Cardiac septum (tissue), 1 donor: ENCODE measurements around the gene AGXT. TPM values are rescaled to one million over a fixed set of nuclear protein-coding genes. Genes with fewer than 3 reads are reported as not detected.

Experiments used
- DNase-seq: peaks from one replicate; pipeline ENCODE4 v3.0.0-alpha.2; 2020; ENCODE audit warnings: low spot score
- intact Hi-C: fragments of 100-400 bp; cut with DNase I; formaldehyde crosslinking; loops from one replicate; pipeline ENCODE4 v1.14.0; 2022
- total RNA-seq: library from RNA; stranded (reverse); fragmentation: NEBNext Ultra II Directional; extraction: Animal tissue kit (Norgen Biotek cat#: 25700); gene quantifications from one replicate; pipeline ENCODE4 v1.2.1, GENCODE V29; 2021
- donor health status: DM: no; HTN: no; CAD: no.

Gene AGXT
- total RNA-seq, 1 donor from 2014 or later = not detected

- DNase-seq = no peak
- intact Hi-C loops = no loop called here
These were observed 38.4 kb downstream of the AGXT start for GRCh38 chr2:240906911-240907590.

DNA sequence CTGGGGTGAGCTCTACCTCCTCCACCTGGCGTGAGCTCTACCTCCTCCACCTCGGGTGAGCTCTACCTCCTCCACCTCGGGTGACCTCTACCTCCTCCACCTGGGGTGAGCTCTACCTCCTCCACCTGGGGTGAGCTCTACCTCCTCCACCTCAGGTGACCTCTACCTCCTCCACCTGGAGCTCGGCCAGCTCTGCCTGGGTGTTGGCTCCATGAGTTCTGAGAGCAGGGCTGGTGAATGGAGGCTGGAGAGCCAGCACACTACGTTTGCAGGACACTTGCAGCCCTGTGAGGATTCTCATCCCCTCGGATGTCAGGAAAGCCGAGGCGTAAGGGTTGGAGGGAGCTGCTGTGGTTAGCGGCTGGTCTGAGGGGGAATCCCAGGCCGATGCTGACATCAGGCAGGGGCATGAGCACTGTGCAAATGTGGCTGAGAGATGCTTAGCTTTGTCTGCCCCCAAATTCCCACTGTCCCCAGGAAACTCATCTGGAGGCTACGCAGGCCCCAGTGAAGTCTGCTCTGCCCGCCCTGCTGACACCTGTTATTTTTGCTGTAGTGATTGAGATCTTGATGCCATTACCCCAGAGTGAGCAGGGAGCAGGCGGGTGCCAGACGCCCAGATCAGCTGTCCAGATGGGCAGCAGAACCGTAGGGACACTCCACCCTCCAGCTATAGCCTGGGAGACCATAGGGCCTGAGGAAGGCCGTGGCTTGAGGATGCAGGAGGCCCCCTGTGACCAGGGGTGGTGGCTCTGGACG is 40.8 kb downstream of the AGXT start:
- intact Hi-C loops = no loop called here

GRCh38 chr2:240911641-240912265 is 43.1 kb downstream of the AGXT start:
- no peak for DNase-seq
- intact Hi-C loops = loop anchor here (5.0 kb wide), 1 partner anchor 59 kb away; no protein-coding TSS in a partner anchor

More for the DNA sequence above, 40.8 kb downstream of the AGXT start:
- DNase-seq = no peak

DNA sequence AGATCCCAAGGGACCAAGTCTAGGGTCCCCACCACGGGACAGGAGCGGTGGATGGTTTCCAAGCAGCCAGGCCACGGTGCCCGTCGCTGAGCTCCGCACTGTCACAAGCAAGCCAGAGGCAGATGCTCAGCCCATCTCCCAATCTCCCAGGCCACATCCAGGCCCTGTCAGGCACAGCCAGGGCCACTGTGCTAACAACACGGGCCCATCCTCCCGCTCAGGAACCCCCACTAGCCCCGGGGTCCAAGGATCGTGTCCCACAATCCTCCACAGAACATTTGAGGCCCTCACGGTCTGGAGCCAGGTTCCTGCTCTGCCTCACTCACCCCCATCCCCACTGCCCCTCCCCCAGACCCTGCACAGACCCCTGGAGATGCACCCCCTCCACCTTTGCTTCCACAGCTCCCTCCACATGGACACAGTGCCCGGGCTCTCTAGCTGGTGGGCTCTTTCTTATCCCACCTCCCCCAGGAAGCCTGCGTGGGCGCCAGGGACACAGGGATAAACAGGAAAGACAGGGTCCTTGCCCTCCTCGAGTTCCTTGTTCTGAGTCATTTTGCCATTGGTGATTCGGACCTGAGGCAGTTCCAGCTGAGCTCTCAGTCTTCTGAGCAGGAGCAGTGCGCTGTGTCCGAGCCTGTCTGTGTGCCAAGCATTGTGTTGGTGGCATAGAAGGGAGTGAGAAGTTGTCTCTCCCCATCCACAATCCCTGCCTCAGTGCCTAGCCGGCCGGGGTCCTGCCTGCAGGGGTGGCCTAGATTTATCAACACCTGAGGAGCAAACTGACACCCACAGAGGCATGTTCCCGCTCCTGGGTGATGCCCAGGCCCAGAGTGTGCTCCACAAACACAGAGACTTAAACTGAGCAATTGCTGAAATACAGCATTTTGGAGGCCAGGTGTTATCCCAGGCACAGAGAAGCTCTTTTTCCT is 44.5 kb downstream of the AGXT start:
- DNase-seq = no peak
- intact Hi-C loops = loop anchor here (5.0 kb wide), 1 partner anchor 61 kb away; no protein-coding TSS in a partner anchor

DNA sequence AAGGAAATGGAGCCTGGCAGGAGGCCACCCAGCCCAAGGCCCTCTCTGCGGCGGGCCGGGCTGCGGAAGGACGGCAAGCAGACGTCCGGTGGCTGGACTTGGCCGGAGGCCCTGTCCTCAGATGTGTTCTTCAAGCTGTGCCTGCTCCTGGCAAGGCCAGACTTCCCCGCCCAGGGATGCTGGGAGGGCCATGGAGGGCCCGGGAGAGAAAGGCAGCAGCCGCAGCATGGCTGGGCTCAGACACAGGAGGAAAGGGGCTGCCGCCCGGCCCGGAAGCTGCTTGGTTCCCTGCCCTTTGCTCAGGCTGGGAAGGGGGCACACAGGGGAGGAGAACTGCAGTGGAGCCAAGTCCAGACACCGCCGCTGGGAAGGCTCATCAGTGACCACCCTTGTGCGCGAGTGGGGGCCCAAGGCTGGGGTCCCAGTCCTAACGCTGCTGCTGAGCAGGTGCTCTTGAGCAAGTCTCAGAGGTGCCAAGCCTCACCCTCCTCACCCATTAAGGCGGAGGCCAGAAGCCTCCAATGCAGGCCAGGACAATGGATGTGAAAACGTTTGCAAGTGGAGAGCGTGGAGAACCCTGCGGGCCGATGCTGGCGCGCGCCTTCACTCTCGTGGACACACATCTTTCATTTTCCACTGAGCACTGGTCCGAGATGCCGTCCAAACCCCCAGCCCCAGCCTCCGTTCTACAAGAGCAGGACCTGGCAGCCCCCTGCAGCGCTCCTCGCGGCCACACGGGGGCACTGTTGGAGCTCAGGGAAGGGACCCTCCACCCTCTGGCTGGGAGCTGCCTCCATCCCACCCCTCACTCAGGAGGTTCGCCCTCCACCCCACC is 45.4 kb downstream of the AGXT start:
- intact Hi-C loops = loop anchor here (2.0 to 5.0 kb wide), 2 partner anchors 62 to 77 kb away; no protein-coding TSS in a partner anchor
- peak; percentile 87 for DNase-seq

DNA sequence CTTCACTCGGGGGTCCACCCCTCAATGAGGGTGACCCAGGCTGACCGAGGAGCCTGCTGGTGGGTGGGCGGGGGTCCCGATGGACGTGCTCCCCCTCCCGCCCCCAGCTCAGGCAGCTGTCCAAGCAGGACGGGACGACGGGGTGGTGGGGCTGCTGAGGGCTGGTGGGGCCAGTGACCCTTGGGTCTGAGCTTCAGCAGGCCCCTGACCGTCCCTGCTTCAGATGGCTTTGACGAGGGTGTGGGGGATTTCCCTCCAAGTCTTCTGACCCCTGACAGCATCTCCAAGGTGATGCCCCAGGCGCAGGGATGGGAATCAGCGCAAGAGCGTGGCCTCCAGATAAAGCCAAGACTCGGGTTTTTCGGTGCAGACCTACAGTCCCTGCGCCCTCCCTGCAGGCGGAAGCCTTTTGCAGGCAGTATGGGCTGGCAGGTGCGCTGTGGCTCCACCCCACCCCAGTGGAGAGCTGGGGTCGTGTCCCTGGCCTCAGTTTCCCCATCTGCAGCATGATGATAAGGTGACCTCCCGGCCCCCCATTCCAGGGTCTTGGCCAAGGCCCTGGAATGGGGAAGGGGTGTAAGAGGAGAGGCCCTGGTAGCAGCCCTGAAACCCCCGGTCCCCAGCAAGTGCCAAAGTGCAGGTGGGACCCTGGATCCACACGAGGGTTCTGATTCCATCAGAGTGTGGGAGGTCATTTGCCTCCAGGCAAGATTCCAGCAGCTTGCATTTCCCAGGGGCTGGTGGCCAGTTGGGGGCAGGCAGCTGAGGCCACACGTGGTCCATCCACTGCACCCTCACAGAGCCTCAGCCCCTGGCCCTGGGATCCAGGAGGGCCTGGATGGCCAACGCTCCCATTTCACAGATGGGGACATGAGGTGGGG is 46.3 kb downstream of the AGXT start:
- intact Hi-C loops = loop anchor here (2.0 to 5.0 kb wide), 2 partner anchors 63 to 76 kb away; no protein-coding TSS in a partner anchor
- DNase-seq = no peak

DNA sequence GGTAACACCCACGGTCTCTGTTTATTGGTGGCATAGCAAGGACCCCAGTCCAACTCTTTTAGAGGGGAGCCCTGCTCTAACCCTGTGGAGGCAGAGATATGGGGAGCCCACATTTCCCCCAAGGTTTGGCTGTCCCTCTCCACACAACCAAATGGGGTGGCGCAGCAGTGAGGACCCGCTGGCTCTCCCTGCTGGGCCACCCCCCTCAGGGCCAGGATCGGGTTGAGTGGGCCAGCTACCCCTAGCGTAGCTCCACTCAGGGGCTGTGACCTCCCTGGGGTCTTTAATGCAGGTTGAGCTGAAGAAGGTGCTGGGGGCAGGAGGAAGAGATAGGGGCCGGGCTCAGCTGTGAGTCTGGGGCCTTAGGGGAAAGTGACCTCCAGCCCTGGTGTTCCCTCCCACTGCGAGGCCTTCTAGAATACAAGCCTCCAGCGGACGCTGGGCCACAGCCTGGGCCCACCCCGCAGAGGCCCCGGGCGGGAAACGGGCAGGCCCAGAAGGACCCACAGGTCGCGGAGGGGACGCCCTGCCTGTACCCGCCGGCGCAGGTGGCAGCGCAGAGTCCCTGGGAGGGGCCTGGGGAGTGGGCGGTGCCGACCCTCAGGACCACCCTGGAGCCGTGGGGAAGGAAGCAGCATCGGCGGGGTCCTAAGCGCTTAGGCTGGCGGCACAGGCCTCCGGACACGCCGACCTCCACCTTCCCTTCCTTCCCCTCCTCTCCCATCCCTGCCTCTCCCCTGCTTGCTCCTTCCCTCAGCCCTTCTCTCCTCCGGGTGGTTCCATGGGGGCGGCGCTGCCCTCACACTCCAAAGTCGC is 47.1 kb downstream of the AGXT start:
- intact Hi-C loops = loop anchor here (2.0 kb wide), 1 partner anchor 75 kb away; no protein-coding TSS in a partner anchor
- DNase-seq = peak; percentile 70

GRCh38 chr2:240916571-240917008 is 48.0 kb downstream of the AGXT start:
- peak; percentile 75 for DNase-seq
- intact Hi-C loops = no loop called here

- intact Hi-C loops = no loop called here
- peak; percentile 75 for DNase-seq
These were observed 48.5 kb downstream of the AGXT start for GRCh38 chr2:240917009-240917683.

DNA sequence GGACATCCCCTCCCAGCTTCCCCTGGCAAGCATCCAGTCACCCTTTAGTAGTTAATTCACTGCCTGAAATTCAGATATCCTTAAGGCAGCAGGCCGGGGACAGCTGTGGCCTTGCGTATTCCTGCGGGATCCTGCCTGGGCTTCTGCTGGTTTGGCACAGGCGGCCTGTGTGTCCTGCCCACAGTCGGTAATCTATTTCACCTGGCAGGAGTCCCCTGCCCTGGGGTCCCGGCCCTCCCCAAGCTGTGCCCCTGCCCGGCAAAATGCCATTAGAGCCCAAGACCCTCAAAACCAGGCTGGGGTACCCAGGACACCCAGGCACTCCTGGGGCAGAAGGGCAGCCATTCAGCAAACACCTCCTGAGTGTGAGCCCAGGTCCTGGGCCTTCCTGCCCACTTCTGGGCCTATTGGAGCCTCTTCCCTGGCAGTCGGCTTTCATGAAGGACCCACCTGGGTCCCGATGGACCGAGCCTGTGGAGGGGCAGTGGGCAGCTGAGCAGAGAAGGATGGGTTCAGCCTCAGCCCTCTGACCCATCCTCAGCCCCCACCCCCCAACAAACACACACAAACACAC is 49.1 kb downstream of the AGXT start:
- intact Hi-C loops = no loop called here
- peak; percentile 72 for DNase-seq

DNA sequence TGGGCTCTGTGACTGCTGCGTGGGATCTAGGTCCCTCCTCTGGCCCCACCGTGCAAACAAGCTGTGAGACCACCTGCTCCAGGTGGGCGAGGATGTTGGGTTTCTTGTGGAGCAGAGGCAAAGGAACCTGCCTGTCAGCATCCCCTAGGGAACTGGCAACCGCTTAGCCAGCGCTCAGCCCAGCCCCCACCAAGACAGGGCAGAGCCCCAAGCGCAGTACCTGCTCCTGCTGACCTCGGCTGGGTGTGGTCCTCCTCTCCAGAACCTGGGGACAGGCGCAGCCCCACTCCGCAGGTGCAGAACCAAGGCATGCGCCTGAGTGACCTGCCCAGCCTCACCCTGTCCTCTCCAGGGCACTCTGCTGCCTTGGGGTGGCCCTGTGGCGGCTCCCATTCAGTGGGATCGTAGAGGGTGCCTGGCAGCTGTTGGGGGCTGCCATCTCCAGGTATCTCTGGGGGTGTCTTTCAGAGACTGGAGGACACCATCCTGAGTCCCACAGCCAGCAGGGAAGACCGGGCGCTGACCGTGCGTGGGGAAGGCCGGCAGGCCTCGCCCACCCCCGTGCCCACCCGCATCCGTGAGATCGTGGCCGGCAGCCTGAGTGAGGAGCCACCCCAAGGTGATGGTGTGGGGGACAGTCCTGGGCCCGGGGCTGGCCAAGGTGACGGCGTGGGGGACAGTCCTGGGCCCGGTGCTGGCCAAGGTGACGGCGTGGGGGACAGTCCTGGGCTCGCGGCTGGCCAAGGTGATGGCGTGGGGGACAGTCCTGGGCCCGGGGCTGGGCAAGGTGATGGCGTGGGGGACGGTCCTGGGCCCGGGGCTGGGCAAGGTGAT is 49.9 kb downstream of the AGXT start:
- peak; percentile 74 for DNase-seq
- intact Hi-C loops = no loop called here

- intact Hi-C loops = no loop called here
These were observed 50.6 kb downstream of the AGXT start for GRCh38 chr2:240919161-240919781.

DNA sequence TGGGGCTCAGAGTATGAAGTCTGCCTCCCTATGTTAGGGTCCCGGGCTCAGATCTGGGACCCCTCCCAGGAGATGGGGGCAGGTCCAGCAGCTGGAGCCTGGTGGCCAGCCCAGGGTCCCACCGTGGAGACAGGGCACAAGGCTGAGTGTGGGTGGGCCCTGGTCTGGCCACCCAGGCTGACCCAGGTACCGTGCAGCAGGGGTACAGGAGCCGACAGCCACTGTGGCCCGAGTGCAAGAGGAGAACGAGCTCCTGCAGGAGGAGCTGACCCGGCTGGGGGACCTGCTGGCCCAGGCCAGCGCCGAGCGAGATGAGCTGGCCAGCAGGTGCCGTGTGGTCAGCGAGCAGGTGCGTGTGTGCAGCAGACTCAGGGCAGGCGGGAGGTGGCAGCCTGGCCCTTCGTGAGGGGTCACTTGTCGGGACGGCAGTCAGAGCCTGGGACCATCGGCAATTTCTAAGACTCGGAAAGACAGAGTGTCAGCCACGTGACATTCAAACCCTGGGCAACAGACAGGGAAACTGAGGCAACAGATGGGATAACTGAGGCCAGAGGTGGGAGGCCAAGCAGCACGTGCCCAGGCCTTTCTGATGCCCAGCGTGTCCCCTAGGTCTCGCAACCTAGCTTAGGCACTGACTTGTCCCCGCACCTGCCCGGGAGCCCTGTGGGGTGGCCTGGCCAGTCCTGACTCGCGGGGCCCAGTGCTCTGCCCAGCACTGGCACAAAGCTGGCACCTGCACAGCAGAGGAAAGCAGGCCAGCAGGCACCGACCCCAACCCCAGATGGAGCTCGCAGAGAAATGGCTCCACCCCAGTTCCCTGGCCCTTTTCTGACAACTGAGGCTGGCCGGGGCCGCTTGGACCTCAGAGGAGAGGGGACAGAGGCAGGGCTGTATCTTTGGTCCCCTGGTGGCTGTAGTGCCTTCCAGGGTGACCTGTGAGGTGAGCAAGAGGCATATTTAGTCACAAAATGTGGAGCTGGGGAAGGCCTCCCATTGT is 51.5 kb downstream of the AGXT start:
- intact Hi-C loops = no loop called here
- DNase-seq = peak; percentile 70

More at GRCh38 chr2:240919161-240919781, 50.6 kb downstream of the AGXT start:
- peak; percentile 75 for DNase-seq
